HG02885 (cell line): ENCODE results near the gene SEPTIN6.
"Not testable (repeated sequence)": the region's sequence is repeated elsewhere in the genome, so short reads cannot be mapped to it uniquely, and the experiment has no call there.

ENCODE experiments used
- ATAC-seq: cut with Tn5 transposase; IDR thresholded peaks from one replicate; pipeline ENCODE4 v1.9.1; 2021; ENCODE audit warnings: mild to moderate bottlenecking; ENCODE audit not compliant: unreplicated experiment, poor library complexity

The SEPTIN6 gene

GRCh38 chrX:119692191-119693039 lies 553 bp downstream of the SEPTIN6 start:
- peak; percentile 39 for ATAC-seq

- ATAC-seq: no peak
These were observed 1.8 kb downstream of the SEPTIN6 start for GRCh38 chrX:119690921-119691716.

GRCh38 chrX:119688911-119689321 lies 4.1 kb downstream of the SEPTIN6 start:
- no peak for ATAC-seq

GRCh38 chrX:119687661-119688413 lies 5.1 kb downstream of the SEPTIN6 start:
- no peak for ATAC-seq

- peak; percentile 31 for ATAC-seq
These were observed 6.8 kb downstream of the SEPTIN6 start for GRCh38 chrX:119686087-119686691.

- peak; percentile 62 for ATAC-seq
These were observed 7.5 kb downstream of the SEPTIN6 start for GRCh38 chrX:119685225-119686066.

GRCh38 chrX:119684916-119685224 lies 8.1 kb downstream of the SEPTIN6 start:
- no peak for ATAC-seq

- not testable (repeated sequence) for ATAC-seq
These were observed 8.7 kb downstream of the SEPTIN6 start for GRCh38 chrX:119684312-119684711.

GRCh38 chrX:119682019-119682989 lies 10.7 kb downstream of the SEPTIN6 start:
- ATAC-seq: peak; percentile 39

GRCh38 chrX:119677654-119677981 lies 15.3 kb downstream of the SEPTIN6 start:
- no peak for ATAC-seq

GRCh38 chrX:119676949-119677653 lies 15.9 kb downstream of the SEPTIN6 start:
- ATAC-seq: no peak

GRCh38 chrX:119673336-119673735 lies 19.6 kb downstream of the SEPTIN6 start:
- no peak for ATAC-seq

GRCh38 chrX:119672426-119672825 lies 20.5 kb downstream of the SEPTIN6 start:
- ATAC-seq: no peak

GRCh38 chrX:119669424-119670037 lies 23.4 kb downstream of the SEPTIN6 start:
- ATAC-seq: no peak

- no peak for ATAC-seq
These were observed 25.7 kb downstream of the SEPTIN6 start for GRCh38 chrX:119667111-119667878.

- not testable (repeated sequence) for ATAC-seq
These were observed 28.1 kb downstream of the SEPTIN6 start for GRCh38 chrX:119664877-119665276.

- ATAC-seq: no peak
These were observed 31.5 kb downstream of the SEPTIN6 start for GRCh38 chrX:119661486-119661885.
